ENCODE measurements around the gene RIT1. TPM values are rescaled to one million over a fixed set of nuclear protein-coding genes. Genes with fewer than 3 reads are reported as not detected.

The RIT1 gene
- total and polyA plus RNA-seq, 2 of the 8 experiments (the other 6 are each of a cell fraction or from before 2014, with no cell fraction given) = 25.3 to 26.8 TPM

DNA sequence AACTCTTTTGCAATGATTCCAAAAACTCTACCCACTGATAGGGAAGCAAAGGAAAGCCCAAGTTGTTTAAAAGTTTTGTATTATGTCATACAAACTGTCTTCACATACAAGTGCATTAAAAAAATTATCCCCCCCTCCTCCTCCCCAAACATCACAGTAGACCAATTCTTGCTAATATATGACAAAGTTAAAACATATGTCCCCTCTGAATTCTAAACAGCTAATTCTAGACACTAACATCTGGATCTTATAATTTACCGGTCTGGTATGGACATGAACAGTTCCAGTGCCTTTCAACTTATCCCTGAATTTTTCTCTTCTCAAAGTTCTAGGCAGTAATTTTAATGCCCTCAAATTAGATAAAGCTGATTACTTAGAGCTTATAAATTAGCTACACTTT lies 13.4 kb downstream of the RIT1 start:
- H3K36me3 ChIP-seq (ENCODE audit: control insufficient read depth in 2 of 4, insufficient read depth in 4 of 4, low read length in 3 of 4) = peaks cover 13 to 41% (median 26%) of the 10 kb centered on the region in 4 experiments
- H3K23ac ChIP-seq (ENCODE audit: insufficient read length) = no peak overlapping the region
- H3K9ac ChIP-seq (replicated peaks in 1 of 4; ENCODE audit: extremely low read depth in 1 of 4, low read depth in 3 of 4, low read length in 3 of 4) = no peak overlapping the region
- no peak overlapping the region for H2AK5ac ChIP-seq (ENCODE audit: low read depth, low read length)
- ChIA-PET POLR2A (ENCODE audit: partially characterized antibody) (interaction anchor here (0.5 to 2.4 kb wide), 2 partner anchors 35 to 42 kb away, joined by 5 to 8 read pairs; partner anchors contain the start of gene KHDC4), CTCF (ENCODE audit: partially characterized antibody) (interaction anchor here (0.5 to 1.1 kb wide), 3 partner anchors 15 to 26 kb away, joined by 3 to 4 read pairs (median 3); no protein-coding TSS in a partner anchor)
- no peak overlapping the region for H3K56ac ChIP-seq (replicated peaks; ENCODE audit: insufficient read length, low read depth, low read length)
- H3K79me1 ChIP-seq (ENCODE audit: low read depth, low read length) = no peaks in the 10 kb centered on the region
- no peak overlapping the region for H2BK20ac ChIP-seq (ENCODE audit: low read length)
- H3K27ac ChIP-seq (ENCODE audit: low read depth, low read length) = no peak overlapping the region
- no peak overlapping the region for H4K5ac ChIP-seq (ENCODE audit: insufficient read length, low read depth, low read length)
- FAIRE-seq (no peak), DNase-seq (ENCODE audit: low read depth in 1 of 2, low spot score in 2 of 2) (no peak)
- no peak overlapping the region for H3K18ac ChIP-seq (ENCODE audit: extremely low read depth, low read length)
- no peaks in the 10 kb centered on the region for H3K9me3 ChIP-seq (ENCODE audit: insufficient read depth in 2 of 2, low read depth in 1 of 2, low read length in 1 of 2)
- H2BK12ac ChIP-seq (ENCODE audit: low read depth, low read length) = no peak overlapping the region
- no peak overlapping the region for H2BK5ac ChIP-seq (ENCODE audit: low read depth, low read length)
- H3K79me2 ChIP-seq (ENCODE audit: control insufficient read depth in 1 of 2, insufficient read depth in 2 of 2, low read length in 2 of 2) = no peaks in the 10 kb centered on the region
- H4K20me1 ChIP-seq (replicated peaks in 1 of 2; ENCODE audit: control insufficient read depth in 1 of 2, insufficient read depth in 2 of 2, low read length in 2 of 2) = no peaks in the 10 kb centered on the region
- H2AFZ ChIP-seq (ENCODE audit: low read length) = no peak overlapping the region
- no peak overlapping the region for H3K4me2 ChIP-seq (ENCODE audit: insufficient read depth in 1 of 2, low read depth in 2 of 2, low read length in 2 of 2)
- no peaks in the 10 kb centered on the region for H3K23me2 ChIP-seq (ENCODE audit: low read depth, low read length)
- H4K8ac ChIP-seq (ENCODE audit: extremely low read depth, insufficient read depth, low read length) = no peak overlapping the region
- no peak overlapping the region for H3K14ac ChIP-seq (ENCODE audit: insufficient read length)
- H4K91ac ChIP-seq (replicated peaks; ENCODE audit: insufficient read length, low read length) = no peak overlapping the region
- no peak overlapping the region for H2BK15ac ChIP-seq (ENCODE audit: low read length)
- no peaks in the 10 kb centered on the region for H3K4me1 ChIP-seq (replicated peaks in 1 of 4; ENCODE audit: control insufficient read depth in 3 of 4, insufficient read depth in 4 of 4, low read length in 3 of 4)
- 96% methylated on average over 1 of the region's 1 CpG; no CpG with 5 or more reads in 1 of the 2 experiments for WGBS, 2 experiments (ENCODE audit: extremely low coverage in 1 of 2, insufficient coverage in 1 of 2, insufficient read length in 1 of 2, insufficient replicate concordance in 2 of 2, low coverage in 1 of 2, low lambda C conversion rate in 2 of 2, missing lambda C conversion rate in 1 of 2)
- H3K4me3 ChIP-seq (ENCODE audit: extremely low read depth in 1 of 4, insufficient read depth in 2 of 4, low read depth in 3 of 4, low read length in 4 of 4) = no peak overlapping the region
- no peak overlapping the region for H3K4ac ChIP-seq (replicated peaks; ENCODE audit: insufficient read length, low read depth, low read length)
- H3K27me3 ChIP-seq (replicated peaks in 1 of 4; ENCODE audit: control insufficient read depth in 3 of 4, extremely low read depth in 1 of 4, insufficient read depth in 3 of 4, low read length in 3 of 4) = no peaks in the 10 kb centered on the region
- no peak overlapping the region for H2BK120ac ChIP-seq (replicated peaks; ENCODE audit: low read depth, low read length)
- TF ChIP-seq E2F6 (IDR thresholded peaks at IDR 0.05) = no peak
- no peak for TF ChIP-seq SAP30 (IDR thresholded peaks at IDR 0.05; ENCODE audit: insufficient read depth, insufficient replicate concordance, low read length)
- no peak for TF ChIP-seq CHD1 (IDR thresholded peaks at IDR 0.05; ENCODE audit: low read depth, low read length)
- no peak for TF ChIP-seq FOSL1 (IDR thresholded peaks at IDR 0.05; ENCODE audit: insufficient read depth, low read depth, low read length)
- TF ChIP-seq TBP (IDR thresholded peaks at IDR 0.05; ENCODE audit: low read depth, low read length) = no peak
- no peak for TF ChIP-seq EP300 (IDR thresholded peaks at IDR 0.05; ENCODE audit: borderline replicate concordance in 1 of 2, low read depth in 2 of 2, low read length in 2 of 2)
- TF ChIP-seq POLR2A (IDR thresholded peaks at IDR 0.05; ENCODE audit: control extremely low read depth in 1 of 2, low read depth in 2 of 2, low read length in 2 of 2) = no peak
- TF ChIP-seq CHD2 (IDR thresholded peaks at IDR 0.05; ENCODE audit: low read length) = no peak
- TF ChIP-seq POLR2AphosphoS5 (IDR thresholded peaks at IDR 0.05; ENCODE audit: low read depth, low read length) = no peak
- TF ChIP-seq PHF8 (conservative IDR thresholded peaks at IDR 0.05; ENCODE audit: low read depth, low read length) = no peak
- TF ChIP-seq NANOG (IDR thresholded peaks at IDR 0.05; ENCODE audit: insufficient read depth, low read depth, low read length, poor library complexity, severe bottlenecking) = no peak
- TF ChIP-seq CEBPB (IDR thresholded peaks at IDR 0.05; ENCODE audit: low read depth, low read length) = no peak
